Heart left ventricle (tissue), 16 donors: ENCODE results near the gene RAP1GAP. TPM values are rescaled to one million over a fixed set of nuclear protein-coding genes. Genes with fewer than 3 reads are reported as not detected.

Source experiments
- ATAC-seq, 4 donors: fragments of 200-7000 bp; cut with Tn5 transposase; one replicate each; pipeline ENCODE4 v1.9.1; 2020 to 2022; ENCODE audit warnings: moderate library complexity in 4 of 4, mild to moderate bottlenecking in 3 of 4, moderate number of reproducible peaks in 1 of 4
- DNase-seq, 5 donors: peaks; one replicate each; pipeline ENCODE4 v3.0.0-alpha.2; 2020
- H3K27ac ChIP-seq, 12 donors: fragments of 200-600 bp; sonication (generic) in 4 of 12; one replicate each; pipeline versions ENCODE4 v1.5.0 to v1.8.0; 2016 to 2022; ENCODE audit warnings: mild to moderate bottlenecking in 2 of 12
- H3K27me3 ChIP-seq, 9 donors: fragments of 200-600 bp; sonication (generic) in 2 of 9; one replicate each; pipeline versions ENCODE4 v1.5.1 to v1.8.0; 2016 to 2022; ENCODE audit warnings: mild to moderate bottlenecking in 3 of 9
- H3K36me3 ChIP-seq, 9 donors: fragments of 200-600 bp; sonication (generic) in 2 of 9; one replicate each; pipeline versions ENCODE4 v1.5.0 to v1.8.0; 2018 to 2022; ENCODE audit warnings: mild to moderate bottlenecking in 2 of 9
- H3K4me1 ChIP-seq, 12 donors: fragments of 200-600 bp; sonication (generic) in 4 of 12; one replicate each; pipeline versions ENCODE4 v1.5.0 to v1.8.0; 2016 to 2022; ENCODE audit warnings: mild to moderate bottlenecking in 3 of 12
- H3K4me3 ChIP-seq, 12 donors: fragments of 200-600 bp; sonication (generic) in 4 of 12; one replicate each; pipeline versions ENCODE4 v1.5.0 to v1.8.0; 2017 to 2022; ENCODE audit warnings: mild to moderate bottlenecking in 9 of 12, moderate library complexity in 4 of 12
- H3K9me3 ChIP-seq, 12 donors: fragments of 200-600 bp; sonication (generic) in 4 of 12; one replicate each; pipeline versions ENCODE4 v1.5.0 to v1.8.0; 2016 to 2022; ENCODE audit warnings: mild to moderate bottlenecking in 1 of 12
- CTCF ChIP-seq, 12 donors: fragments of 200-600 bp; sonication (generic) in 4 of 12; IDR thresholded peaks; one replicate each; pipeline versions ENCODE4 v1.5.0 to v1.8.0; 2018 to 2022; ENCODE audit warnings: antibody characterized with exemption in 12 of 12, mild to moderate bottlenecking in 5 of 12
- POLR2A ChIP-seq, 2 donors: fragments of 450-650 bp; IDR thresholded peaks; one replicate each; pipeline ENCODE4 v1.6.1; 2017; ENCODE audit warnings: antibody characterized with exemption in 2 of 2, mild to moderate bottlenecking in 2 of 2, moderate library complexity in 2 of 2
- WGBS, 4 donors: extraction: QIAGEN DNeasy Blood & Tissue Kit in 2 of 4; methylation state at CpG; one replicate each; pipeline versions ENCODE4 v1.1.5 to v1.1.7; 2013 to 2018; 5-methylcytosine and 5-hydroxymethylcytosine counted together
- intact Hi-C, 10 donors: fragments of 100-400 bp; cut with DNase I; formaldehyde crosslinking; loops; one replicate each; pipeline versions ENCODE4 v1.11.1 to v1.14.2; 2022
- polyA plus RNA-seq, 2 donors: library from polyadenylated mRNA; stranded (reverse); fragments of 200-250 nt; gene quantifications; one replicate each; pipeline ENCODE4 v1.2.3, GENCODE V29; 2013
- total RNA-seq, 9 donors: library from RNA; depleted of rRNA in 2 of 9; stranded (reverse); fragments of >200 nt in 2 of 9; fragmentation: NEBNext Ultra II Directional in 3 of 9; extraction: Animal tissue kit (Norgen Biotek cat#: 25700) in 3 of 9; gene quantifications; one replicate each; pipeline versions ENCODE4 v1.1.0 to v1.2.4, GENCODE V29; 2016 to 2023
- donor health status: ischemic (EF 13 %, LVEDD 7.1; RV severe dilation, severe dysfunction).
- donor health status: healthy with polysubstance abuse.
- donor health status: DM: no; HTN: yes; CAD: no.
- donor health status: DM: no; HTN: no; CAD: no.
- donor health status: ischemic (EF 25% LVEDD 6.9; RV normal size, moderate dysfunction).
- donor health status: ischemic (EF 25% LVEDD 5.7; RV mildly dilated, moderate dysfunction).
- donor health status: healthy.
- donor health status: DM: yes; HTN: yes; CAD: no.
- donor health status: ischemic (EF 35%, LVEDD 5.7; RV mildly dilated, moderate dysfunction).
- donor health status: nonischemic (EF 11% LVEDD 7.7; RV severe dilation, severe dysfunction).
- donor health status: DM: yes; HTN: yes; CAD: no.
- donor health status: PGD.
- donor health status: ischemic (EF 29% LVEDD 5.4; RV normal size, mild dysfunction).
- donor health status: nonischemic (EF 23%, LVEDD 6.1; RV moderate dilation, normal function).

The RAP1GAP gene
- total and polyA plus RNA-seq, 11 donors, result 0.75 to 8.0 (median 3.8) TPM

GRCh38 chr1:21636029-21636428, 33.1 kb downstream of the RAP1GAP start:
- Histone ChIP-seq H3K27ac (no peak overlapping the region), H3K4me3 (no peak overlapping the region), H3K9me3 (no peaks in the 10 kb centered on the region), H3K36me3 (no peaks in the 10 kb centered on the region), H3K27me3 (peaks cover 0 to 12% (median 0%) of the 10 kb centered on the region in 9 donors), H3K4me1 (peaks cover 0 to 24% (median 0%) of the 10 kb centered on the region in 12 donors)
- DNase-seq, result no peak
- TF ChIP-seq CTCF (IDR thresholded peaks at IDR 0.05) (no peak), POLR2A (IDR thresholded peaks at IDR 0.05) (no peak)
- ATAC-seq, result no peak
- WGBS, 4 donors, result 93 to 100% (median 96%) methylated on average over 2 of the region's 2 CpGs
- intact Hi-C loops, result no loop called here

GRCh38 chr1:21634806-21635535, 34.2 kb downstream of the RAP1GAP start:
- DNase-seq, result no peak

GRCh38 chr1:21633992-21634805, 35.0 kb downstream of the RAP1GAP start:
- ATAC-seq, result no peak
- Histone ChIP-seq H3K4me1 (peaks cover 0 to 16% (median 0%) of the 10 kb centered on the region in 12 donors), H3K9me3 (no peaks in the 10 kb centered on the region), H3K27me3 (peaks cover 0 to 18% (median 0%) of the 10 kb centered on the region in 9 donors), H3K36me3 (no peaks in the 10 kb centered on the region), H3K4me3 (no peak overlapping the region), H3K27ac (no peak overlapping the region)
- no peak for DNase-seq
- no peak for TF ChIP-seq CTCF (IDR thresholded peaks at IDR 0.05)
- TF ChIP-seq POLR2A (IDR thresholded peaks at IDR 0.05), result no peak
- WGBS, 4 donors, result 78 to 92% (median 86%) methylated on average over 10 to 18 of the region's 18 CpGs
- intact Hi-C loops, result no loop called here

More at GRCh38 chr1:21634806-21635535, 34.2 kb downstream of the RAP1GAP start:
- Histone ChIP-seq H3K36me3 (no peaks in the 10 kb centered on the region), H3K9me3 (no peaks in the 10 kb centered on the region), H3K4me3 (no peak overlapping the region), H3K27me3 (peaks cover 0 to 10% (median 0%) of the 10 kb centered on the region in 9 donors), H3K4me1 (peaks cover 0 to 24% (median 0%) of the 10 kb centered on the region in 12 donors), H3K27ac (no peak overlapping the region)
- TF ChIP-seq POLR2A (IDR thresholded peaks at IDR 0.05) (no peak), CTCF (IDR thresholded peaks at IDR 0.05) (no peak)
- no peak for ATAC-seq
- intact Hi-C loops, result no loop called here
- WGBS, 4 donors, result 62 to 78% (median 68%) methylated on average over 10 to 12 of the region's 12 CpGs

- no peak overlapping the region for H3K27ac ChIP-seq
- WGBS, 4 donors, result 70 to 80% (median 78%) methylated on average over 7 of the region's 7 CpGs
- peaks cover 0 to 7% (median 0%) of the 10 kb centered on the region in 12 donors for H3K4me1 ChIP-seq
- no peaks in the 10 kb centered on the region for H3K9me3 ChIP-seq
- no peak for TF ChIP-seq POLR2A (IDR thresholded peaks at IDR 0.05)
- no peak for TF ChIP-seq CTCF (IDR thresholded peaks at IDR 0.05)
- intact Hi-C loops, result no loop called here
- no peak overlapping the region for H3K4me3 ChIP-seq
- no peaks in the 10 kb centered on the region for H3K36me3 ChIP-seq
- peaks cover 0 to 19% (median 0%) of the 10 kb centered on the region in 9 donors for H3K27me3 ChIP-seq
- ATAC-seq, result no peak
- DNase-seq, result no peak
Measured at GRCh38 chr1:21633141-21633755, 35.9 kb downstream of the RAP1GAP start.
